KMS-11 (cell line): Measurements from ENCODE around the gene CCDC63.

Experiments used
- H2AFZ ChIP-seq: fragments of 200-600 bp; sonication (generic); 2 replicates; pipeline ENCODE4 v1.6.1; 2016; ENCODE audit warnings: antibody characterized with exemption, mixed run types, low read depth
- H3K27ac ChIP-seq: fragments of 200-600 bp; sonication (generic); 2 replicates; pipeline ENCODE4 v1.6.1; 2016; ENCODE audit warnings: mild to moderate bottlenecking, mixed run types
- H3K27me3 ChIP-seq: fragments of 200-600 bp; sonication (generic); 2 replicates; pipeline ENCODE4 v1.6.1; 2017; ENCODE audit warnings: mild to moderate bottlenecking, low read depth, mixed run types, moderate library complexity; ENCODE audit not compliant: insufficient read depth
- H3K36me3 ChIP-seq: fragments of 200-600 bp; sonication (generic); 2 replicates; pipeline ENCODE4 v1.6.1; 2017; ENCODE audit warnings: mild to moderate bottlenecking, mixed run types; ENCODE audit not compliant: insufficient read depth
- H3K4me1 ChIP-seq: fragments of 200-600 bp; sonication (generic); 2 replicates; pipeline ENCODE4 v1.6.1; 2016; ENCODE audit warnings: mild to moderate bottlenecking, low read depth, mixed run types; ENCODE audit not compliant: poor library complexity, severe bottlenecking
- H3K4me2 ChIP-seq: fragments of 200-600 bp; sonication (generic); 2 replicates; pipeline ENCODE4 v1.7.0; 2016; ENCODE audit warnings: mild to moderate bottlenecking, mixed run types
- H3K4me3 ChIP-seq: fragments of 200-600 bp; sonication (generic); IDR thresholded peaks from 2 replicates; pipeline ENCODE4 v1.6.1; 2017; ENCODE audit warnings: low read depth, low read length, mixed read lengths; ENCODE audit not compliant: insufficient read depth
- H3K79me2 ChIP-seq: fragments of 200-600 bp; sonication (generic); 2 replicates; pipeline ENCODE4 v1.6.1; 2016; ENCODE audit warnings: low read depth, mixed run types; ENCODE audit not compliant: insufficient read depth
- H3K9ac ChIP-seq: fragments of 200-600 bp; sonication (generic); 2 replicates; pipeline ENCODE4 v1.6.1; 2016; ENCODE audit warnings: mild to moderate bottlenecking, mixed run types
- H4K20me1 ChIP-seq: fragments of 200-600 bp; sonication (generic); 2 replicates; pipeline ENCODE4 v1.6.1; 2016; ENCODE audit warnings: mild to moderate bottlenecking, mixed run types; ENCODE audit not compliant: insufficient read depth
- CTCF ChIP-seq: fragments of 200-600 bp; sonication (generic); conservative IDR thresholded peaks from 2 replicates; pipeline ENCODE4 v1.6.1; 2017; ENCODE audit warnings: low read depth, mild to moderate bottlenecking, antibody characterized with exemption, low read length, moderate library complexity, mixed read lengths

CCDC63 gene

GRCh38 chr12:110937104-110937641 is 90.4 kb downstream of the CCDC63 start:
- H3K4me1 ChIP-seq = no peaks in the 10 kb centered on the region
- no peaks in the 10 kb centered on the region for H3K27me3 ChIP-seq
- H2AFZ ChIP-seq = peak overlapping the region; percentile 49; the same call in 1 of the 2 replicates
- H3K36me3 ChIP-seq = no peaks in the 10 kb centered on the region
- peak overlapping the region; percentile 33; the same call in 1 of the 2 replicates for H3K4me2 ChIP-seq
- H4K20me1 ChIP-seq = no peaks in the 10 kb centered on the region
- no peak overlapping the region for H3K4me3 ChIP-seq
- no peak overlapping the region for H3K9ac ChIP-seq
- H3K27ac ChIP-seq = no peak overlapping the region
- no peaks in the 10 kb centered on the region for H3K79me2 ChIP-seq
- peak; percentile 88 for TF ChIP-seq CTCF

- H3K79me2 ChIP-seq = no peaks in the 10 kb centered on the region
- no peaks in the 10 kb centered on the region for H3K36me3 ChIP-seq
- no peaks in the 10 kb centered on the region for H3K4me1 ChIP-seq
- no peak overlapping the region for H3K4me2 ChIP-seq
- no peak overlapping the region for H3K27ac ChIP-seq
- no peak for TF ChIP-seq CTCF
- no peak overlapping the region for H3K4me3 ChIP-seq
- H2AFZ ChIP-seq = no peak overlapping the region
- no peaks in the 10 kb centered on the region for H3K27me3 ChIP-seq
- H4K20me1 ChIP-seq = no peaks in the 10 kb centered on the region
- no peak overlapping the region for H3K9ac ChIP-seq
Observed at GRCh38 chr12:110940296-110940695, 93.5 kb downstream of the CCDC63 start.

GRCh38 chr12:110940933-110941332 is 94.1 kb downstream of the CCDC63 start:
- Histone ChIP-seq H3K4me3 (no peak overlapping the region), H4K20me1 (no peaks in the 10 kb centered on the region), H3K9ac (no peak overlapping the region), H3K4me2 (no peak overlapping the region), H2AFZ (no peak overlapping the region), H3K27ac (no peak overlapping the region), H3K27me3 (no peaks in the 10 kb centered on the region), H3K4me1 (no peaks in the 10 kb centered on the region), H3K79me2 (no peaks in the 10 kb centered on the region), H3K36me3 (no peaks in the 10 kb centered on the region)
- TF ChIP-seq CTCF = no peak

GRCh38 chr12:110941391-110941790 is 94.6 kb downstream of the CCDC63 start:
- Histone ChIP-seq H3K79me2 (no peaks in the 10 kb centered on the region), H2AFZ (no peak overlapping the region), H3K27me3 (no peaks in the 10 kb centered on the region), H3K4me3 (no peak overlapping the region), H3K4me1 (no peaks in the 10 kb centered on the region), H3K9ac (no peak overlapping the region), H3K36me3 (no peaks in the 10 kb centered on the region), H3K4me2 (no peak overlapping the region), H4K20me1 (no peaks in the 10 kb centered on the region), H3K27ac (no peak overlapping the region)
- TF ChIP-seq CTCF = no peak
